Mesenchymal stem cell (in vitro differentiated cells and primary cell): Measurements from ENCODE around the gene AMIGO1.

Source experiments
- DNase-seq: peaks from one replicate; pipeline ENCODE4 v3.0.0-alpha.2; 2013
- H2AFZ ChIP-seq: one replicate; pipeline ENCODE4 v1.6.1; 2013; ENCODE audit warnings: low read depth, mild to moderate bottlenecking, control low read depth, inconsistent platforms, low read length, moderate library complexity
- H2AK5ac ChIP-seq: 2 replicates; pipeline ENCODE4 v1.6.1; 2013; ENCODE audit warnings: low read length, moderate library complexity, mild to moderate bottlenecking, inconsistent platforms; ENCODE audit not compliant: severe bottlenecking
- H2BK120ac ChIP-seq: one replicate; pipeline ENCODE4 v1.6.1; 2013; ENCODE audit warnings: low read depth, mild to moderate bottlenecking, inconsistent platforms, low read length, moderate library complexity
- H2BK12ac ChIP-seq, 2 experiments: one replicate each; pipeline ENCODE4 v1.6.1; 2013; ENCODE audit warnings: inconsistent platforms in 2 of 2, low read length in 2 of 2, mild to moderate bottlenecking in 2 of 2, moderate library complexity in 2 of 2, control low read depth in 1 of 2
- H2BK15ac ChIP-seq: one replicate; pipeline ENCODE4 v1.6.1; 2013; ENCODE audit warnings: mild to moderate bottlenecking, low read depth, inconsistent platforms; ENCODE audit not compliant: poor library complexity, severe bottlenecking
- H2BK5ac ChIP-seq: 2 replicates; pipeline ENCODE4 v1.6.1; 2013; ENCODE audit warnings: low read depth, mild to moderate bottlenecking, low read length, control low read depth, inconsistent platforms; ENCODE audit not compliant: poor library complexity, severe bottlenecking
- H3K14ac ChIP-seq, 2 experiments: one replicate each; pipeline ENCODE4 v1.6.1; 2013; ENCODE audit warnings: inconsistent platforms in 2 of 2, low read length in 2 of 2, control low read depth in 1 of 2, mild to moderate bottlenecking in 1 of 2, moderate library complexity in 1 of 2
- H3K18ac ChIP-seq, 2 experiments: one replicate each; pipeline ENCODE4 v1.6.1; 2013; ENCODE audit warnings: inconsistent platforms in 2 of 2, low read length in 2 of 2, control low read depth in 1 of 2, low read depth in 1 of 2, mild to moderate bottlenecking in 1 of 2
- H3K23ac ChIP-seq, 2 experiments: one replicate each; pipeline ENCODE4 v1.6.1; 2013; ENCODE audit warnings: inconsistent platforms in 2 of 2, low read length in 2 of 2, mild to moderate bottlenecking in 2 of 2, moderate library complexity in 2 of 2, control low read depth in 1 of 2
- H3K27ac ChIP-seq: 2 replicates; pipeline ENCODE4 v1.5.1; 2013; ENCODE audit warnings: mild to moderate bottlenecking, moderate library complexity, low read length, control low read depth, inconsistent platforms; ENCODE audit not compliant: poor library complexity, severe bottlenecking
- H3K27me3 ChIP-seq, 2 experiments: 2 replicates each; pipeline versions ENCODE4 v1.6.1 to v1.7.0; 2013; ENCODE audit warnings: low read length in 2 of 2, mild to moderate bottlenecking in 2 of 2, moderate library complexity in 2 of 2, control low read depth in 1 of 2, inconsistent platforms in 1 of 2; ENCODE audit not compliant: control insufficient read depth in 1 of 2, insufficient read depth in 1 of 2
- H3K36me3 ChIP-seq, 2 experiments: 2 replicates each; pipeline versions ENCODE4 v1.6.1 to v1.7.0; 2013; ENCODE audit warnings: low read length in 2 of 2, control low read depth in 1 of 2, inconsistent platforms in 1 of 2, low read depth in 1 of 2, mild to moderate bottlenecking in 1 of 2; ENCODE audit not compliant: insufficient read depth in 2 of 2, control insufficient read depth in 1 of 2
- H3K4ac ChIP-seq, 2 experiments: one replicate each; pipeline ENCODE4 v1.6.1; 2013; ENCODE audit warnings: inconsistent platforms in 2 of 2, low read length in 2 of 2, mild to moderate bottlenecking in 2 of 2, moderate library complexity in 2 of 2, control low read depth in 1 of 2, low read depth in 1 of 2
- H3K4me1 ChIP-seq: 2 replicates; pipeline ENCODE4 v1.6.1; 2013; ENCODE audit warnings: low read depth, low read length, control low read depth; ENCODE audit not compliant: control insufficient read depth, insufficient read depth
- H3K4me2 ChIP-seq: 2 replicates; pipeline ENCODE4 v1.6.1; 2013; ENCODE audit warnings: low read length, mild to moderate bottlenecking, inconsistent platforms; ENCODE audit not compliant: poor library complexity, severe bottlenecking
- H3K4me3 ChIP-seq, 2 experiments: 2 replicates each; pipeline versions ENCODE4 v1.5.1 to v1.7.0; 2013; ENCODE audit warnings: low read length in 2 of 2, mild to moderate bottlenecking in 2 of 2, control low read depth in 1 of 2, low read depth in 1 of 2; ENCODE audit not compliant: insufficient read depth in 1 of 2
- H3K79me1 ChIP-seq: replicated peaks from 2 replicates; pipeline ENCODE4 v1.6.1; 2013; ENCODE audit warnings: mild to moderate bottlenecking, control low read depth, low read length, inconsistent platforms; ENCODE audit not compliant: poor library complexity, severe bottlenecking
- H3K9ac ChIP-seq: 2 replicates; pipeline ENCODE4 v1.7.0; 2013; ENCODE audit warnings: mild to moderate bottlenecking, low read length, moderate library complexity
- H3K9me3 ChIP-seq: 2 replicates; pipeline ENCODE4 v1.7.0; 2013; ENCODE audit warnings: mild to moderate bottlenecking, low read length; ENCODE audit not compliant: control insufficient read depth
- H4K8ac ChIP-seq: one replicate; pipeline ENCODE4 v1.6.1; 2013; ENCODE audit warnings: inconsistent platforms, mild to moderate bottlenecking, low read length, moderate library complexity
- H4K91ac ChIP-seq: one replicate; pipeline ENCODE4 v1.6.1; 2013; ENCODE audit warnings: mild to moderate bottlenecking, low read length, inconsistent platforms
- WGBS: methylation state at CpG from one replicate; pipeline ENCODE4 v1.1.7; 2013; ENCODE audit warnings: mixed read lengths; 5-methylcytosine and 5-hydroxymethylcytosine counted together

AMIGO1 gene

GRCh38 chr1:109527846-109528695 lies 18.5 kb upstream of the AMIGO1 start:
- H3K79me1 ChIP-seq = no peaks in the 10 kb centered on the region
- H2AFZ ChIP-seq = no peak overlapping the region
- no peak overlapping the region for H3K4me3 ChIP-seq
- H3K4me1 ChIP-seq = peaks cover 15% of the 10 kb centered on the region
- no peak overlapping the region for H2BK5ac ChIP-seq
- no peak overlapping the region for H3K18ac ChIP-seq
- no peak overlapping the region for H4K8ac ChIP-seq
- no peaks in the 10 kb centered on the region for H3K9me3 ChIP-seq
- no peak overlapping the region for H3K23ac ChIP-seq
- H3K4me2 ChIP-seq = no peak overlapping the region
- no peak overlapping the region for H3K9ac ChIP-seq
- H2BK12ac ChIP-seq = no peak overlapping the region
- DNase-seq = no peak
- no peaks in the 10 kb centered on the region for H3K36me3 ChIP-seq
- no peak overlapping the region for H2BK120ac ChIP-seq
- no peak overlapping the region for H2BK15ac ChIP-seq
- H3K27ac ChIP-seq = no peak overlapping the region
- H3K14ac ChIP-seq = no peak overlapping the region
- no peak overlapping the region for H3K4ac ChIP-seq
- no peak overlapping the region for H4K91ac ChIP-seq
- peaks cover 18 to 20% of the 10 kb centered on the region in 2 experiments for H3K27me3 ChIP-seq
- WGBS = 83% methylated on average over 9 of the region's 9 CpGs
- no peak overlapping the region for H2AK5ac ChIP-seq

GRCh38 chr1:109527098-109527811 lies 17.7 kb upstream of the AMIGO1 start:
- Histone ChIP-seq H3K36me3 (no peaks in the 10 kb centered on the region), H3K4ac (no peak overlapping the region), H3K9ac (no peak overlapping the region), H3K18ac (no peak overlapping the region), H3K14ac (no peak overlapping the region), H2AFZ (no peak overlapping the region), H2BK12ac (no peak overlapping the region), H3K4me2 (no peak overlapping the region), H3K27ac (no peak overlapping the region), H3K4me3 (no peak overlapping the region), H3K27me3 (peaks cover 26 to 27% of the 10 kb centered on the region in 2 experiments), H3K9me3 (no peaks in the 10 kb centered on the region), H4K91ac (no peak overlapping the region), H2BK5ac (no peak overlapping the region), H2AK5ac (no peak overlapping the region), H3K23ac (no peak overlapping the region), H4K8ac (no peak overlapping the region), H3K4me1 (peaks cover 11% of the 10 kb centered on the region), H2BK15ac (no peak overlapping the region), H3K79me1 (no peaks in the 10 kb centered on the region), H2BK120ac (no peak overlapping the region)
- WGBS = 79% methylated on average over 14 of the region's 14 CpGs
- DNase-seq = no peak

- Histone ChIP-seq H2BK120ac (no peak overlapping the region), H3K9me3 (no peaks in the 10 kb centered on the region), H3K4me3 (no peak overlapping the region), H3K4me2 (no peak overlapping the region), H2BK5ac (no peak overlapping the region), H2AFZ (no peak overlapping the region), H2BK12ac (no peak overlapping the region), H3K14ac (peak overlapping the region in 1 of 2 experiments; percentile 56), H3K36me3 (no peaks in the 10 kb centered on the region), H3K23ac (no peak overlapping the region), H3K4me1 (peaks cover 4% of the 10 kb centered on the region), H3K9ac (no peak overlapping the region), H3K27me3 (peaks cover 33 to 47% of the 10 kb centered on the region in 2 experiments), H3K27ac (no peak overlapping the region), H3K4ac (no peak overlapping the region), H4K91ac (peak overlapping the region; percentile 45), H4K8ac (no peak overlapping the region), H2AK5ac (no peak overlapping the region), H3K79me1 (no peaks in the 10 kb centered on the region), H3K18ac (no peak overlapping the region), H2BK15ac (no peak overlapping the region)
- DNase-seq = no peak
- no CpG with 5 or more reads among the region's 2 CpGs for WGBS
Observed at GRCh38 chr1:109523706-109524105, 14.2 kb upstream of the AMIGO1 start.

- Histone ChIP-seq H3K4me3 (no peak overlapping the region), H3K36me3 (no peaks in the 10 kb centered on the region), H3K9ac (no peak overlapping the region), H2BK120ac (no peak overlapping the region), H2AFZ (no peak overlapping the region), H3K27me3 (peaks cover 23 to 33% of the 10 kb centered on the region in 2 experiments), H2AK5ac (no peak overlapping the region), H3K4ac (no peak overlapping the region), H3K18ac (no peak overlapping the region), H3K4me2 (no peak overlapping the region), H3K4me1 (peaks cover 4% of the 10 kb centered on the region), H4K91ac (no peak overlapping the region), H2BK15ac (no peak overlapping the region), H3K23ac (no peak overlapping the region), H2BK12ac (no peak overlapping the region), H3K9me3 (no peaks in the 10 kb centered on the region), H3K79me1 (no peaks in the 10 kb centered on the region), H4K8ac (no peak overlapping the region), H3K14ac (no peak overlapping the region), H3K27ac (no peak overlapping the region), H2BK5ac (no peak overlapping the region)
- DNase-seq = no peak
- 96% methylated on average over 6 of the region's 7 CpGs for WGBS
Observed at GRCh38 chr1:109522026-109522425, 12.5 kb upstream of the AMIGO1 start.
